Neural cell (in vitro differentiated cells): ENCODE data around the gene NBL1. TPM values are rescaled to one million over a fixed set of nuclear protein-coding genes. Genes with fewer than 3 reads are reported as not detected.

Source experiments
- H2AFZ ChIP-seq: fragments of 200-600, 300-800 bp; sonication (generic), shearing (Covaris generic); 2 replicates; pipeline ENCODE4 v1.6.0; 2014; ENCODE audit warnings: low read depth, mild to moderate bottlenecking, antibody characterized with exemption, low read length, moderate library complexity
- H3F3A ChIP-seq: fragments of 200-600 bp; shearing (Covaris generic); 2 replicates; pipeline ENCODE4 v1.6.1; 2016; ENCODE audit warnings: mild to moderate bottlenecking, moderate library complexity, mixed read lengths, antibody characterized with exemption, low read length; ENCODE audit not compliant: insufficient read depth, poor library complexity, severe bottlenecking
- H3K27ac ChIP-seq: fragments of 200-600, 300-800 bp; sonication (generic), shearing (Covaris generic); 2 replicates; pipeline ENCODE4 v1.5.1; 2014; ENCODE audit warnings: mild to moderate bottlenecking, low read length, moderate library complexity
- H3K27me3 ChIP-seq: fragments of 300-800, 200-600 bp; sonication (generic), shearing (Covaris generic); 2 replicates; pipeline ENCODE4 v1.6.0; 2014; ENCODE audit warnings: mild to moderate bottlenecking, low read depth, low read length, moderate library complexity; ENCODE audit not compliant: insufficient read depth
- H3K36me3 ChIP-seq: fragments of 300-800, 200-600 bp; sonication (generic), shearing (Covaris generic); 2 replicates; pipeline ENCODE4 v1.5.1; 2014; ENCODE audit warnings: mild to moderate bottlenecking, antibody characterized with exemption, low read length, moderate library complexity; ENCODE audit not compliant: insufficient read depth
- H3K4me2 ChIP-seq: fragments of 300-800, 200-600 bp; sonication (generic), shearing (Covaris generic); 2 replicates; pipeline ENCODE4 v1.6.0; 2014; ENCODE audit warnings: mild to moderate bottlenecking, low read length
- H3K4me3 ChIP-seq: fragments of 300-800, 200-600 bp; sonication (generic), shearing (Covaris generic); 2 replicates; pipeline ENCODE4 v1.5.1; 2014; ENCODE audit warnings: mild to moderate bottlenecking, low read length, moderate library complexity
- H3K79me2 ChIP-seq: fragments of 200-600 bp; shearing (Covaris generic); replicated peaks from 2 replicates; pipeline ENCODE4 v1.6.0; 2014; ENCODE audit warnings: mild to moderate bottlenecking, low read length, moderate library complexity; ENCODE audit not compliant: insufficient read depth
- H3K9ac ChIP-seq: fragments of 300-800, 200-600 bp; sonication (generic), shearing (Covaris generic); 2 replicates; pipeline ENCODE4 v1.6.1; 2016; ENCODE audit warnings: mild to moderate bottlenecking, low read length, mixed read lengths
- H3K9me2 ChIP-seq: fragments of 200-600 bp; shearing (Covaris generic); 2 replicates; pipeline ENCODE4 v1.6.1; 2016; ENCODE audit warnings: mild to moderate bottlenecking, low read length, mixed read lengths; ENCODE audit not compliant: insufficient read depth
- H3K9me3 ChIP-seq: fragments of 200-600, 300-800 bp; sonication (generic), shearing (Covaris generic); 2 replicates; pipeline ENCODE4 v1.6.1; 2016; ENCODE audit warnings: mild to moderate bottlenecking, mixed run types, low read length, moderate library complexity, mixed read lengths
- H4K20me1 ChIP-seq: fragments of 200-600 bp; shearing (Covaris generic); 2 replicates; pipeline ENCODE4 v1.6.1; 2016; ENCODE audit warnings: mild to moderate bottlenecking, mixed run types; ENCODE audit not compliant: insufficient read depth
- EP300 ChIP-seq: fragments of 450-650 bp; conservative IDR thresholded peaks from 2 replicates; pipeline ENCODE4 v1.6.1; 2014; ENCODE audit warnings: antibody characterized with exemption, mild to moderate bottlenecking, moderate library complexity; ENCODE audit not compliant: poor library complexity, severe bottlenecking
- EZH2 ChIP-seq: fragments of 200-600, 300-800 bp; shearing (Covaris generic), sonication (generic); IDR thresholded peaks from 2 replicates; pipeline ENCODE4 v1.6.1; 2014; ENCODE audit warnings: antibody characterized with exemption, low read length, borderline replicate concordance, mild to moderate bottlenecking; ENCODE audit not compliant: insufficient read depth, poor library complexity, severe bottlenecking
- MXI1 ChIP-seq: fragments of 450-650 bp; conservative IDR thresholded peaks from 2 replicates; pipeline ENCODE4 v1.6.1; 2014; ENCODE audit warnings: antibody characterized with exemption, mild to moderate bottlenecking; ENCODE audit not compliant: poor library complexity, severe bottlenecking
- POLR2AphosphoS5 ChIP-seq: IDR thresholded peaks from 2 replicates; pipeline ENCODE4 v1.6.1; 2012
- RAD21 ChIP-seq: fragments of 450-650 bp; conservative IDR thresholded peaks from 2 replicates; pipeline ENCODE4 v1.6.1; 2014; ENCODE audit warnings: antibody characterized with exemption, mild to moderate bottlenecking, moderate library complexity
- SMC3 ChIP-seq: fragments of 450-650 bp; conservative IDR thresholded peaks from 2 replicates; pipeline ENCODE4 v1.6.1; 2014; ENCODE audit warnings: antibody characterized with exemption, mild to moderate bottlenecking, moderate library complexity; ENCODE audit not compliant: poor library complexity
- TAF1 ChIP-seq: IDR thresholded peaks from 2 replicates; pipeline ENCODE4 v1.6.1; 2012; ENCODE audit warnings: low read depth
- polyA plus RNA-seq: library from polyadenylated mRNA; depleted of rRNA; stranded (reverse); fragments of >200 nt; gene quantifications from 2 replicates; pipeline ENCODE4 v1.2.3, GENCODE V29; 2014
- TF ChIP-seq, protein P1 (sequence below): IDR thresholded peaks from 2 replicates; pipeline ENCODE4 v1.6.1; 2012; ENCODE audit warnings: borderline replicate concordance
- TF ChIP-seq, protein P2 (sequence below): fragments of 450-650 bp; IDR thresholded peaks from 2 replicates; pipeline ENCODE4 v1.5.1; 2014; ENCODE audit warnings: antibody characterized with exemption, mild to moderate bottlenecking, moderate library complexity; ENCODE audit not compliant: poor library complexity, severe bottlenecking

Gene NBL1
- polyA plus RNA-seq, 1 donor from 2014 or later: 9.9 TPM

DNA sequence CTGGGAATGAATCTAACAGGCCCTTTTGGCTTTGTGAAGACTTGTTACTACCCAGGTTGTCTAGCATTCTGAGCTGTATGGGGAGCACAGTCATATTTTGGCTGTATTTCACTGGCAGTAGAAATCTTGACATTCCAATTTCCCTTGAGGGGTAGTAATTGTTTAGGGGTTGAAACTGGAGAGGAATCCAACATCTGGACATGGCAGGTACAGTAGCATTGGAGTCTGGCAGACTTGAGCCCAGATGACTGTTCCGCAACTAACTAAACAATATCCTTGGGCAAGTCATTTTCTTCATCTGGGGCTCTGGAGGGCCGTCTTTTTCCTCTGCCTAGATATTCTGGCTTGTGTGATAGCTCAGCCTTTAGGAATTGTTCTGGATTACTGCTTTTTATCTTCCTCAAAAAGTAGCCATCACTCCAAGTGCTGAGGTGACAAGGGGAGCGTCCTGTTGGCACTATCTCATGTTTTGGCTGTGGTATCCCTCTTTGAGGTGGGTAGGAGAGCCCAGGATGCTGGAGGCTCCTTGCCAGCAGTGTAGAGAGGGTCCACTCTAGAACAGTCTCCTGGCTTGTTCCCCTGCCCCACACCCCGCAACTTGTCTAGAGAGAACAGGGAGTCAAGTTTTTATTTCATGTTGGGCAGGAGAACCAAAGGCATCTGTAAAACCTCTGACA, 22.7 kb upstream of the NBL1 start:
- Histone ChIP-seq H3K36me3 (no peaks in the 10 kb centered on the region), H3K27ac (no peak overlapping the region), H3K27me3 (no peaks in the 10 kb centered on the region), H3K9ac (no peak overlapping the region), H3F3A (no peaks in the 10 kb centered on the region), H3K4me3 (no peak overlapping the region), H3K4me2 (no peak overlapping the region), H3K9me2 (no peaks in the 10 kb centered on the region), H4K20me1 (no peaks in the 10 kb centered on the region), H3K9me3 (no peaks in the 10 kb centered on the region), H2AFZ (no peak overlapping the region), H3K79me2 (peaks cover 5% of the 10 kb centered on the region)
- TF ChIP-seq EZH2 (no peak), RAD21 (no peak), EP300 (no peak), MXI1 (no peak), POLR2AphosphoS5 (no peak), TAF1 (no peak), SMC3 (no peak)
- TF ChIP-seq, protein P1, sequence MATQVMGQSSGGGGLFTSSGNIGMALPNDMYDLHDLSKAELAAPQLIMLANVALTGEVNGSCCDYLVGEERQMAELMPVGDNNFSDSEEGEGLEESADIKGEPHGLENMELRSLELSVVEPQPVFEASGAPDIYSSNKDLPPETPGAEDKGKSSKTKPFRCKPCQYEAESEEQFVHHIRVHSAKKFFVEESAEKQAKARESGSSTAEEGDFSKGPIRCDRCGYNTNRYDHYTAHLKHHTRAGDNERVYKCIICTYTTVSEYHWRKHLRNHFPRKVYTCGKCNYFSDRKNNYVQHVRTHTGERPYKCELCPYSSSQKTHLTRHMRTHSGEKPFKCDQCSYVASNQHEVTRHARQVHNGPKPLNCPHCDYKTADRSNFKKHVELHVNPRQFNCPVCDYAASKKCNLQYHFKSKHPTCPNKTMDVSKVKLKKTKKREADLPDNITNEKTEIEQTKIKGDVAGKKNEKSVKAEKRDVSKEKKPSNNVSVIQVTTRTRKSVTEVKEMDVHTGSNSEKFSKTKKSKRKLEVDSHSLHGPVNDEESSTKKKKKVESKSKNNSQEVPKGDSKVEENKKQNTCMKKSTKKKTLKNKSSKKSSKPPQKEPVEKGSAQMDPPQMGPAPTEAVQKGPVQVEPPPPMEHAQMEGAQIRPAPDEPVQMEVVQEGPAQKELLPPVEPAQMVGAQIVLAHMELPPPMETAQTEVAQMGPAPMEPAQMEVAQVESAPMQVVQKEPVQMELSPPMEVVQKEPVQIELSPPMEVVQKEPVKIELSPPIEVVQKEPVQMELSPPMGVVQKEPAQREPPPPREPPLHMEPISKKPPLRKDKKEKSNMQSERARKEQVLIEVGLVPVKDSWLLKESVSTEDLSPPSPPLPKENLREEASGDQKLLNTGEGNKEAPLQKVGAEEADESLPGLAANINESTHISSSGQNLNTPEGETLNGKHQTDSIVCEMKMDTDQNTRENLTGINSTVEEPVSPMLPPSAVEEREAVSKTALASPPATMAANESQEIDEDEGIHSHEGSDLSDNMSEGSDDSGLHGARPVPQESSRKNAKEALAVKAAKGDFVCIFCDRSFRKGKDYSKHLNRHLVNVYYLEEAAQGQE: no peak
- TF ChIP-seq, protein P2, sequence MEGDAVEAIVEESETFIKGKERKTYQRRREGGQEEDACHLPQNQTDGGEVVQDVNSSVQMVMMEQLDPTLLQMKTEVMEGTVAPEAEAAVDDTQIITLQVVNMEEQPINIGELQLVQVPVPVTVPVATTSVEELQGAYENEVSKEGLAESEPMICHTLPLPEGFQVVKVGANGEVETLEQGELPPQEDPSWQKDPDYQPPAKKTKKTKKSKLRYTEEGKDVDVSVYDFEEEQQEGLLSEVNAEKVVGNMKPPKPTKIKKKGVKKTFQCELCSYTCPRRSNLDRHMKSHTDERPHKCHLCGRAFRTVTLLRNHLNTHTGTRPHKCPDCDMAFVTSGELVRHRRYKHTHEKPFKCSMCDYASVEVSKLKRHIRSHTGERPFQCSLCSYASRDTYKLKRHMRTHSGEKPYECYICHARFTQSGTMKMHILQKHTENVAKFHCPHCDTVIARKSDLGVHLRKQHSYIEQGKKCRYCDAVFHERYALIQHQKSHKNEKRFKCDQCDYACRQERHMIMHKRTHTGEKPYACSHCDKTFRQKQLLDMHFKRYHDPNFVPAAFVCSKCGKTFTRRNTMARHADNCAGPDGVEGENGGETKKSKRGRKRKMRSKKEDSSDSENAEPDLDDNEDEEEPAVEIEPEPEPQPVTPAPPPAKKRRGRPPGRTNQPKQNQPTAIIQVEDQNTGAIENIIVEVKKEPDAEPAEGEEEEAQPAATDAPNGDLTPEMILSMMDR: no peak

DNA sequence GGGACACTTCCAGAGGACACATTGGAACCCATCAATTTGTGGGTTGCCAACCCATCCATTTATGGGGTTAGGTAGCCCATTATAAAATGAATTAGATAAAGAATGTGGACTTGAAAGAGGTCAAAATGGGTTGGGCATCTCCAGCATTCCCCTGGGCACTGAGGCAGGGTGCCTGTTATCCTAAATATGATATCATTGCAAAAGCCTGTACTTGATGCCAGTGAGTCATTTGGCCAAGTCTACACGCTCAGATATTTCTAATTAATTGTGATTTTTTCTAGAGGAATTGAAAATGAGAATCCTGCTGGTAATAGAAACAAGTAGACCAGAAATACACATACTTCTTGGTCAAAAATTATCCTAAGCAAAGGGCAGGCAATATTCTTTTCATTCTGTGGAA, 21.9 kb upstream of the NBL1 start:
- no peak overlapping the region for H3K4me2 ChIP-seq
- no peaks in the 10 kb centered on the region for H3F3A ChIP-seq
- no peaks in the 10 kb centered on the region for H3K27me3 ChIP-seq
- H3K9me3 ChIP-seq: no peaks in the 10 kb centered on the region
- H3K9ac ChIP-seq: no peak overlapping the region
- H4K20me1 ChIP-seq: no peaks in the 10 kb centered on the region
- H3K4me3 ChIP-seq: no peak overlapping the region
- no peak overlapping the region for H3K27ac ChIP-seq
- TF ChIP-seq TAF1: no peak
- TF ChIP-seq, protein P2: no peak
- TF ChIP-seq MXI1: no peak
- TF ChIP-seq SMC3: no peak
- no peak for TF ChIP-seq POLR2AphosphoS5
- TF ChIP-seq RAD21: no peak
- TF ChIP-seq, protein P1: no peak
- TF ChIP-seq EP300: no peak
- TF ChIP-seq EZH2: no peak
- H3K36me3 ChIP-seq: peaks cover 6% of the 10 kb centered on the region
- no peak overlapping the region for H2AFZ ChIP-seq
- H3K9me2 ChIP-seq: no peaks in the 10 kb centered on the region
- H3K79me2 ChIP-seq: peaks cover 5% of the 10 kb centered on the region
